ENCODE results near the gene SYCE3.
"Not testable (repeated sequence)": the region's sequence is repeated elsewhere in the genome, so short reads cannot be mapped to it uniquely, and the experiment has no call there.

Gene SYCE3, protein sequence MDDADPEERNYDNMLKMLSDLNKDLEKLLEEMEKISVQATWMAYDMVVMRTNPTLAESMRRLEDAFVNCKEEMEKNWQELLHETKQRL

DNA sequence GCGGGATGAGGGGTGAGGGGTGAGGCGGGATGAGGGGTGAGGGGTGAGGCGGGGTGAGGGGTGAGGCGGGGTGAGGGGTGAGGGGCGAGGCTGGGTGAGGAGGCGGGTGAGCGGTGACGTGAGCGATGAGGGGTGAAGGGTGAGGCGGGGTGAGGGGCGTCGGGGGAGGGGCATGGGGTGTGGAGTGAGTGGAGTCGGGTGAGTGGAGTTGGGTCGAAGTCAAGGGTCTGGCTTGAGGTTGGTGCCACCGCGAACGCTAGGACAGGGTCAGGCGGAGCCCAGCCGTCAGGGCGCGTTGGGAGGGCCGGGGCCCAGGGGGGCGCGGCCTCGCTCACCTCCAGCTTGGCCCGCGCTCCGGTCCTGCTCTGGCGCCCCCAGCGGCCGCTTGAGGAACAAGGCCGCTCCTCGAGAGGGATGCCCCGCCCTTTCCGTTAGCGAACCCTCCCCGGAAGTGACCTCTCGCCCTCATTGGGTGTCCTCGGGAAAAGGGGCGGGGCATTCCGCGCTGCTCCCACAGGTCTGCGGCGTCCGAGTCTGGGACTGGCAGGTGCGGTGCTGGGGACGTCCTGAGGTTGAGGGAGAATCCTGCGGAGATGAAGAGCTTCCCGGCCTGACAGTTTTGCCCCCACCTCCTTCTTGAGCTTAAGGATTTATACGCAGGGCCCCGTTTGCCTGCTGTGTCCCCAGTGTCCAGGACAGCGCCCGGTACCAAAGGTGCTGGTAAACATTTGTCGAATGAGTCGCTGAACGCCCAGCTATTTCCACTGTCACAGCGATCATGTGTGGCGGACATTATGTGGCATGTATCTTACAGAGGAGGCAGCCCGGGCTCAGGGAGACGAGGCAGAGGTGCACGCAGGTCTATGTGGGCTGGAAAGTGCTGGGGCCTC lies at the start of gene SYCE3:
Gene SYCE3, minus strand, starts transcription at position 397 of the 890 bp plus-strand sequence. CDS start 6,514 bp downstream, outside the sequence.
- peak; percentile 39 to 98 (median 91) for DNase-seq

DNA sequence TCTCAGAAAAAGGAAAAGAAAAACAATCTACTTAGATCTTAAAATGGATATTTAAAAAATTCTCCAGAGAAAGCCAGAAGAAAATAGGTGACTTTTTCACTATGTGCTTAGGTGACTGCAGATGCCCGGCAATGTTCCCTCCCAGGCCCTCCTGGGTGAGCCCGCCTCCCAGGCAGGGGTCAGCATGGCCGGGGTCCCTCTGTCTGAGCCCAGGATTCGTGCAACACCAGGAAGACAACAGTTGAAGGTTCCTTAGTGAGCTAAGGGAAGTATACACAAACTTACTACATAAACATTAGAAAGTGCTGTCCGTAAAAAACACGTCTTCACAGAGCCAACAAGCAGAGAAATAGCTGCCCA lies 49.4 kb upstream of the SYCE3 start:
- DNase-seq: no peak

DNA sequence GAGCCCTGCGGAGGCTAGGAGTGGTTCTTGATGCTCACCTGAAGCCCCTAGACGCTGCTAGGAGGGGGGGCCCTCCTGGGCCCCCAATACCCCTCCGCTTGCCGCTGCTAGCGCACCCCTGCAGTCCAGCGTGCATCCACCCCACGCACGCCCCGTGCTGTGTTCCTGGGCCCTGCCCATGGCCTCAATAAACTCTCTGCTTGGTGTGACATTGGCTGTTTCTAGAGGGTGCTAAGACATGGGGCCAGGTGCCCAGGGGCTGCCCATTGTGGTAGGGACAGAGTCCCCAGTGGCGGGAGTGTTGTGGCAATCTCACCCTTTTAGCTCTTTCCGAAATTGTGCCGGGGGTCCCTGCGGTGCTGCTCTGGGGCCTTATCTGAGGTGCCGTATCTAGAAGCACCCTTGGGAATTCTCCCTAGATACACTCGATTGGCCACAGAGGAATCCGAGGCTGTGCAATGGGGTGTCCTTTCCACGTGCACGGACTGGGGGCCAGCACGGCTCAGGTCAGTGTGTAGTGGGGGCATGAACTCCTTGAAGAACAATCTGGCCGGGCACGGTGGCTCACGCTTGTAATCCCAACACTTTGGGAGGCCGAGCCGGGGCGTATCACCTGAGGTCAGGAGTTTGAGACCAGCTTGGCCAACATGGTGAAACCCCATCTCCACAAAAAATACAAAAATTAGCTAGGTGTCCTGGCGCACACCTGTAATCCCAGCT lies 48.8 kb upstream of the SYCE3 start:
- DNase-seq: no peak

DNA sequence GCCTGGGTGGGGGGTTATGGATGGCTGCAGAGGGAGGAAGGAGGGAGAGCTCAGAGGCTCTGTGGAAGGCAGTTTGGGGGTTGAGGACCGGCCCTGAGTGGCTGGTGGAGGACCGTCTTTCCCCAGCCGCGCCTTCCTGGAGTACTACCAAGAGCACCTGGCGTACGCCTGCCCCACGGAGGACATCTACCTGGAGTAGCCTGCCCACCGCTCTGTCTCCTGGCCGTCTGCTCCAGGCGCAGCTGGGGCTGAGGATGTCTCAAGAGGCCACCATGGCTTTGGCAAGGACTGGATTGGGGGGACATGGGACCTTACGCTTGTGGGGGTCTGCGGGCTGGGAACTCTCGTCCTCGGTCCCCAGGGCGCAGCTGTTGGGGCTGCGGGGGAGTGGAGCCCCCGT lies 47.9 kb upstream of the SYCE3 start:
- no peak for DNase-seq

DNA sequence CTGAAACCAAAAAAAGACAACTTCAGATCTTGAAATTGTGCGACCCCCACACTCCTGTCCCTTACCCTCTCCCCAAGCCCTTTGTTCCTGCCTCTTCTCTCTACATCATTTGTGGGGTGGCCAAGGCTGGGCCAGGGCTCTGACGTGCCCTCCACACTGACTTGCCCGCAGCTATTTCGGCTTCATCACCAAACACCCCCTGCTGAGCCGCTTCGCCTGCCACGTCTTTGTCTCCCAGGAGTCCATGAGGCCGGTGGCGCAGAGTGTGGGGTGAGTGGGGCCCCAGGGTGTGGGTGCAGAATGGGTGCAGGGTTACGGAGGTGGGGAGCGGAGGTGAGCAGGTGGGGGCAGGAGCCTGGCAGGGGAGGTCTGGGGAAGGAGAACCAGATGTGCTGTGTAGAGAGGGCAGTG lies 47.3 kb upstream of the SYCE3 start:
- no peak for DNase-seq

DNA sequence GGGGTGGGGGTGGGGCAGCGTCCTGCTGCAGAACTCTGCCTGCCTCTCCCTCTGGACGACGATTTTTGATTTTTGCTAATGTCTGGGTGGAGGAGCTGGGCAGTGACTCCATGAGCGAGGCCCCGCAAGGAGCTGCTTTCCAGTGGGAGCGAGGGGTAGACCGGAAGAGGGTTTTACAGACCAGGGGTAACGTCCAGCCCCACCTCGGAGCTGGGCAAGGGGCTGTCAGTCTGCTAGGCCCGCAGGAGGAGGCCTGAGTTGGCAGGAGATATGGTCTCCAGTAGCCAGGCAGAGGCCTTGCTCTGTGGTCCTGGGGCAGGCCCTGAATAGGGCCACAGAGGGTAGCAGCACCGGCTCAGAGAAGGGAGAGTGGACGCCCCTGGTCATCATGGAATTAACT lies 46.9 kb upstream of the SYCE3 start:
- no peak for DNase-seq

DNA sequence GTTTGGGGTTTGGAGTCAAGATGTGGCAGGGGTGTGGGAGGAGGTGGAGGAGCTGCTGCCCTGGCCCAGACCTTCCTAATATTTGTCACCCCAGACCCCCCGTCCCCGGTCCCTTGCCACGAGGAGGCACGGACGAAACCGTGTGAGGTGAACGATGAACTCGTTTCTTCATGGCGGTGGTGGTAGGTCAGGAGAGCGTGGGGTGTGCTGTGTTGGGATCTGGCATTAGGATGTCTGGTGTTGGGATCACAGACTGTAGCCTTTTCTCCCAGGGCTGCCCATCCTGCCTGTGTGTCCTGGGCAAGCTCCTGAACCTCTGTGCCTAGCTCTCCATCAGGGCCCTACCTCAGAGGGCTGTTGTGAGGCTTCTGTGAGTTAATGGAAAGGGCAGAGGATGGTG lies 46.3 kb upstream of the SYCE3 start:
- no peak for DNase-seq

DNA sequence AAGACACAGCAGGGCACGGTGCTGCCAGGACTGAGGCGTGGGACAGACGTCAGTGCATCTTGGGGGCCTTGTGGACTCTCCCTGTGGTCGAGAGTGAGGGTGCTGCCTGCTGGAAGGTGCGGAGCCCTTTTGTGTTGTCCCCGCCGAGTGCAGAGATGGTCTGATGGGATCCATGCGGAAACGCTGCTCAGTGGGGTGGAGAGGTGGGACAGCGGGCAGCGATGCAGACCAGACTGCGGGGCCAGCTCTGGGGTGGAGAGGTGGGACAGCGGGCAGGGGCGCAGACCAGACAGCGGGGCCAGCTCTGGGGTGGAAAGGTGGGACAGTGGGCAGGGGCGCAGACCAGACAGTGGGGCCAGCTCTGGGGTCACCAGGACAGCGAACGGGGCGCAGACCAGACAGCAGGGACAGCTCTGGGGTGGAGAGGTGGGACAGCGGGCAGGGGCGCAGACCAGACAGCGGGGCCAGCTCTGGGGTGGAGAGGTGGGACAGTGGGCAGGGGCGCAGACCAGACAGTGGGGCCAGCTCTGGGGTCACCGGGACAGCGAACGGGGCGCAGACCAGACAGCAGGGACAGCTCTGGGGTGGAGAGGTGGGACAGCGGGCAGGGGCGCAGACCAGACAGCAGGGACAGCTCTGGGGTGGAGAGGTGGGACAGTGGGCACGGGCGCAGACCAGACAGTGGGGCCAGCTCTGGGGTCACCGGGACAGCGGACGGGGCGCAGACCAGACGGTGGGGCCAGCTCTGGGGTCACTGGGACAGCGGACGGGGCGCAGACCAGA lies 45.5 kb upstream of the SYCE3 start:
- not testable (repeated sequence) for DNase-seq

DNA sequence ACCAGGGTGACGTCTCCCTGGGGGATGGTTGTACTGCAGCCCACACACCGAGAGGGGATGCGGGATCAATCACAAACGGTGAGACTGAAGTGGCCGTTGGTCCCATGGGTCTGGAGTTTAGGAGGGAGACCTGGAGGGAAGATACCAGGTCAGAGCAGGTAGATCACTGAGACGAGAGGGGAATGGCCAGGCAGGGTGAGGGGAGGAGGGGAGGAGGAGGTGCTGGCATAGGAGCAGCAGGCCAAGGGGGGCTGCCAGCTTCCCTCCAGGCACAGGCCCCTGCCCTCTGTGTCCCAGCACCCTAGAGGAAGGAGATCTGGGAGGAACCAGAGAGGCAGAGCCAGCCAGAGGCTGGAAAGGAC lies 44.9 kb upstream of the SYCE3 start:
- DNase-seq: no peak

DNA sequence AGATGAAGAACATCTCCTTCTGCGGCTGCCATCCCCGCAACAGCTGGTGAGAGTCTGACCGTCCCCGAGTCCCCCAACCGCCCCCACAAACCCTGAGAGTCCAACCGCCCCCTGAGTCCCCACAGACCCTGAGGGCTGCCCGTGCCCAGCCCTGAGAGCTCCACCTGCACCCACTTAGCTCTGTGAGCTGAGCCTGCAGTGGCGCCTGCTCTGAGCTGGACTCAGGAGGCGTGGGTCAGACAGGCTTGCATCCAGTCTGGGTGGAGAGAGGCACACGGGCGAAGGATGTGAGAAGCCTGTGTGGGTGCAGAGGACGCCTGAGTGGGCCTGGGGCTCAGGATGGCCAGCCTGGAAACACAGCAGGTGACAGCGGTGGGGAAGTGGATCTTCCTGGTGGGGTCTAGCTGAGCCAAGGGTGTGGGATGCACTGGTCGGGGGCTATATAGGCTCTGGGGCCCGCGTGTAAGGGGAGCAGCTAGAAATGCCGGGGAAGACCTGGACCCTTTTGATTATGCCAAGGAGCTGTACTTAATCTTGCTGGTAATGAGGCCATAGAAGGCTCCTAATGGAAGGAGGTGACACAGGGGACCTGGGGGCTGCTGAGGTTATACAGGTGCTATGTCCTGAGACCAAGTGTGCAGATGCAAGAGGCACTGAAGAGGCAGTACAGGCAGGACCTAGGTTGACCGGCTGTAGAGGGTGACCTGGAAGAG lies 44.4 kb upstream of the SYCE3 start:
- no peak for DNase-seq

DNA sequence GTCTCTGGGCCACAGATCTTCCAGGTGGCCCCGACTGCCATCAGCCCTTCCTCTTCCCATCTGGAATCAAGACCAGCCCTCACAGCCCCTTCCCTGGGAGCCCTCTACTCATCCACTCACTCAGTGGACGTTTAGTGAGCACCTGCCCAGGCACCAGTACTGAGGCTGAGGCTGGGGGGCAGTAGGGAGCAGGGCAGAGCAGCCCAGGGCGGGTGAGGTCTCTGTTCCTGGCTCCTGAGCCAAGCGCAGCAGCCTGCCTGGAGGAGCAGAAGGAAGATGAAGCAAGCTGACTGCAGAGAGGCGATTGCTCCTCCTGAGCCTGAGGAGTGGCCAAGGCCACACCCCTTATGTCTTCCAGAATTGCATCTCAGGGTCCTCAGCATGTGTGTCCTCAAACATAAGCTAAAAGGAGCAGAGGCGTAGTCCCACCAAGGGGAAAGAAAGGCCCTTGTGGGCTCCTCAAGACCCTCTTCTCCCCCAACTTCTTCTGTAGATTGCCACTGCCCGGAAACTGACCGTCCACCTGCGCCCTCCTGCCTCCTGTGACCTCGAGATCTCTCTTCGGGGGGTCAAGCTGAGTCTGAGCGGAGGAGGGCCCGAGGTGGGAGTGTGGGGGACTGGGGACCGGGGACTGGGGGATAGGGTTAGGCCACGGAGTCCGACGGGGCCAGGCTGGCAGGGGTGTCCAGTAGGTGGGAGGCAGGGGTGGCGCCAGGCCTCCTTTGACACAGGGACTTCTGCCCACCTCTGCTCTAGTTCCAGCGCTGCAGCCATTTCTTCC lies 43.6 kb upstream of the SYCE3 start:
- DNase-seq: peak in 1 of 58 donors; percentile 44

DNA sequence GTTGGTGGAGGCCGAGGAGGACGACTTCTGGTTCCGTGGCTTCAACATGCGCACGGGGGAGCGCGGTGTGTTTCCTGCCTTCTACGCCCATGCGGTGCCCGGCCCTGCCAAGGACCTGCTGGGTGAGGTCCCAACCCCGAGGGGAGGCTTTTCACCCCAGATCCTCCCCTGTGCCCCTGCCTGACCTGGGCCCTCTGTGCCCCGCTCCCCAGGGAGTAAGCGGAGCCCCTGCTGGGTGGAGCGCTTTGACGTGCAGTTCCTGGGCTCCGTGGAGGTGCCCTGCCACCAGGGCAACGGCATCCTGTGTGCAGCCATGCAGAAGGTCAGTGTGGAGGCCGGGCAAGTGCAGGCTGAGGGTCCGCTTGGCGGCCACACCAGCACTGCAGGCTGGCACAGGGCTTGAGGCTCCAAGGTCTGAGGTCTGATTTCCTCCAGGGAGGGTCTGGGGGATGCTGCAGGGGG lies 42.9 kb upstream of the SYCE3 start:
- DNase-seq: no peak

DNA sequence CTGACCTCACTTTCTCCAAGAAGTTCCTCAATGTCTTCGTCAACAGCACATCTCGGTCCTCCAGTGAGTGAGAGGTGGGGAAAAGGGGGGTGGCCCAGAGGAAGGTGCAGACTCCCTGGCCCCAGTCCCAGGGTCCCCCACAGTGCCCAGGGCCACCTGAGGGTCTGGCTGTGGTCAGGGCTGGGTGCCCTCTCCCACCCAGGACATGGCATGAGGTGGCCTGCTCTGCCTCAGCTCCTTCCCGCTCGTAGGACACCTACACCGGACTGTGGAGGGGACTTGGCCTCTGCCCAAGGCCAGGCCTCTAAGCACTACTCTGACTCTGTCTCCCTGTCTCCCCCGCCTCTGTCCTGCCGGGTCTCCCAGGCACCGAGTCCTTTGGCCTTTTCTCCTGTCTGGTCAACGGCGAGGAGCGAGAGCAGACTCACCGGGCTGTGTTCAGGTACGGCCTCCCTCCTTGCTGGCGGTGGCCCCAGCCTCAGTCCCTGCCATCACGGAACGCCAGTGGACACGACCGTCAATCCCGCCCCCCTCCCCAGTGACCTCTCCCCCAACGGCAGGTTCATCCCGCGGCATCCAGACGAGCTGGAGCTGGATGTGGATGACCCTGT lies 42.4 kb upstream of the SYCE3 start:
- DNase-seq: no peak

DNA sequence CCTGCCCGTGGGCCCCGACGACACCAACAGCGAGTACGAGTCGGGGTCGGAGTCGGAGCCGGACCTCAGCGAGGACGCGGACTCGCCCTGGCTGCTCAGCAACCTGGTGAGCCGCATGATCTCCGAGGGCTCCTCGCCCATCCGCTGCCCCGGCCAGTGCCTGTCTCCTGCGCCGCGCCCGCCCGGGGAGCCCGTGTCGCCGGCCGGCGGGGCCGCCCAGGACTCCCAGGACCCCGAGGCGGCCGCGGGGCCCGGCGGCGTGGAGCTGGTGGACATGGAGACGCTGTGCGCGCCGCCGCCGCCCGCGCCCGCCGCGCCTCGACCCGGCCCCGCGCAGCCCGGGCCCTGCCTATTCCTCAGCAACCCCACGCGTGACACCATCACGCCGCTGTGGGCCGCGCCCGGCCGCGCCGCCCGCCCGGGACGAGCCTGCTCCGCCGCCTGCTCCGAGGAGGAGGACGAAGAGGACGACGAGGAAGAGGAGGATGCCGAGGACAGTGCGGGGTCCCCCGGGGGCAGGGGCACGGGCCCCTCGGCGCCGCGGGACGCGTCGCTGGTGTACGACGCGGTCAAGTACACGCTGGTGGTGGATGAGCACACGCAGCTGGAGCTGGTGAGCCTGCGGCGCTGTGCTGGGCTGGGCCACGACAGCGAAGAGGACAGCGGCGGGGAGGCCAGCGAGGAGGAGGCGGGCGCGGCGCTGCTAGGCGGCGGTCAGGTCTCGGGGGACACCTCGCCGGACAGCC lies 41.7 kb upstream of the SYCE3 start:
- DNase-seq: no peak

DNA sequence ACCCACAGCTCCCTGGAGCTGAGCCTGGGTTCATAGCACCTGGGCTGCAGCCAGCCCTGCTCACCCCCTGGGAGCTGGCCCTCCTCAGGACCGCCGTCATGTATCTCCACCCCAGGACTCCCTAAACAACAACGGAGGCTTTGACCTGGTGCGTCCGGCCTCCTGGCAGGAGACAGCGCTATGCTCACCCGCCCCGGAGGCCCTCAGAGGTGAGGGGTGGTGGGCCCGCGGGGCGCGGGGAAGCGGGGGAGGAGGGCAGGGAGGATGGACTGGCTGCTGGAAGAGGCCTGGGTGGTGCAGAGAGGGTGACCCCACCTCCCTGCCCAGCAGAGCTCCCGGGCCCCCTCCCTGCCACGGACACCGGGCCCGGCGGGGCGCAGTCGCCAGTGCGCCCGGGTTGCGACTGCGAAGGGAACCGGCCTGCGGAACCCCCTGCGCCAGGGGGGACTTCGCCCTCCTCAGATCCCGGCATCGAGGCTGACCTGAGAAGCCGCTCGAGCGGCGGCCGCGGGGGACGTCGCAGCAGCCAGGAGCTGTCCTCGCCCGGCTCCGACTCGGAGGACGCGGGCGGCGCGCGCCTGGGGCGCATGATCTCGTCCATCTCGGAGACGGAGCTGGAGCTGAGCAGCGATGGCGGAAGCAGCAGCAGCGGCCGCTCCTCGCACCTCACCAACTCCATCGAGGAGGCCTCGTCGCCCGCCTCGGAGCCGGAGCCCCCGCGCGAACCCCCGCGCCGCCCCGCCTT lies 41.0 kb upstream of the SYCE3 start:
- DNase-seq: no peak

DNA sequence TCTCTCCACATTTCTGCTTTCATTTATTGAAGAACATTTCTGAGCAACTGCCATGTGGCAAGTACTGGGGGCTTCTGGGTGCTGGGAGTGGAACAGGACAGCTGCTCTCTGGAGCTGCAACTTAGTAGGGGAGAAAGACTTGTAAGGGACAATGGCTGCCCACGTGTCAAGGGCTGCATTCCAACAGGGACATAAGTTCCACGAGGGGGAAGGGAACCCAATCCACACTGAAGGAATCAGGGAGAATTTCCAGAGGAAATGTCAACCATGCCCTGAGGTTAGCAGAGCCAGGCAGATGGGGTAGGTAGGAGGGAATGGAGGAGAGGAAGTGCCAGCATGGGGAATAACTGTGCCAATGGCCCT lies 39.6 kb upstream of the SYCE3 start:
- peak in 1 of 58 donors; percentile 16 for DNase-seq

DNA sequence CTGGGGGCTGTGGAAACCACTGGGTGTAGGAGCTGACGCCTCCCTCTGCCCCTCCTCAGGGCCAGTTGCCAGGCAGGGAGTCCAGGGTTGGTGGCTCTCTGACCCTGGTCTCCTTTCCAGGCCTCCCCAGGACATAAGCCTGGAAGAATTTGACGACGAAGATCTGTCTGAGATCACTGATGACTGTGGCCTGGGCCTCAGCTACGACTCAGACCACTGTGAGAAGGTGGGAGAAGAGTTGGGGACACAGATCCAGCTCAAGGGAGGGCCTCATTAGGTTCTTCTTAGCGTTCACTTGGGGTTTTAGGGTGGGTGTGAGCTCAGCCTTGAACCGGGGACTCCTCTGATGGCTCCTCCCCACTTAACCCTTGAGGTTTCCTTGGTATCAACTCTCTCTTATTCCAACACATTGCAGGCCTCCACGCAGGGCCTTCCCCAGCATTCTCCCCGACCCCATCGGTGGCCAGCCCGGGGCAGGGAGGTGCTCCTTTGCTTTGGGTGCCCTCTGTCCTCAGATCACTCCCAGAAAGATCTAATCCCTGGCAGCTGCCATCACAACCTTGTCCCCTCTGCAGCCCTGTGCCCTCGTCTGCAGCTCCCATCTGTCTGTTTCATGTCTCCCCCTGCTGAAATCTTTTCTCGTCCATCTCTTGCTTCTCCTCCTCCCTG lies 39.1 kb upstream of the SYCE3 start:
- DNase-seq: no peak

Measured in anterior cingulate cortex (tissue), 58 donors.